Dendritic cell treated with granulocyte-macrophage colony-stimulating factor and Interleukin-4, amounts not matched to agents 40 ng/mL and 50 ng/mL, for 4 days (primary cell): ENCODE measurements around the gene TPRG1.

ENCODE experiments used
- H3K27ac Mint-ChIP-seq: one replicate; pipeline ENCODE4 v1.8.0; 2022; ENCODE audit warnings: mild to moderate bottlenecking, mixed read lengths
- H3K27me3 Mint-ChIP-seq: one replicate; pipeline ENCODE4 v1.8.0; 2022; ENCODE audit warnings: mild to moderate bottlenecking, mixed read lengths
- H3K36me3 Mint-ChIP-seq: one replicate; pipeline ENCODE4 v1.8.0; 2022; ENCODE audit warnings: low read depth, mixed read lengths
- H3K4me1 Mint-ChIP-seq: one replicate; pipeline ENCODE4 v1.8.0; 2022; ENCODE audit warnings: low read depth, mixed read lengths
- H3K4me3 Mint-ChIP-seq: one replicate; pipeline ENCODE4 v1.8.0; 2022; ENCODE audit warnings: mild to moderate bottlenecking, moderate library complexity, mixed read lengths
- H3K9me3 Mint-ChIP-seq: one replicate; pipeline ENCODE4 v1.8.0; 2022; ENCODE audit warnings: mixed read lengths
- intact Hi-C: fragments of 100-400 bp; cut with micrococcal nuclease; formaldehyde crosslinking; loops from one replicate; pipeline ENCODE4 v1.15.0; 2022

TPRG1 gene

GRCh38 chr3:189337673-189338091, 165.9 kb downstream of the TPRG1 start:
- Mint-ChIP-seq H3K4me1 (no peaks in the 10 kb centered on the region), H3K36me3 (no peaks in the 10 kb centered on the region), H3K27me3 (no peaks in the 10 kb centered on the region), H3K4me3 (no peak overlapping the region), H3K27ac (no peak overlapping the region), H3K9me3 (peaks cover 6% of the 10 kb centered on the region)
- intact Hi-C loops = no loop called here

DNA sequence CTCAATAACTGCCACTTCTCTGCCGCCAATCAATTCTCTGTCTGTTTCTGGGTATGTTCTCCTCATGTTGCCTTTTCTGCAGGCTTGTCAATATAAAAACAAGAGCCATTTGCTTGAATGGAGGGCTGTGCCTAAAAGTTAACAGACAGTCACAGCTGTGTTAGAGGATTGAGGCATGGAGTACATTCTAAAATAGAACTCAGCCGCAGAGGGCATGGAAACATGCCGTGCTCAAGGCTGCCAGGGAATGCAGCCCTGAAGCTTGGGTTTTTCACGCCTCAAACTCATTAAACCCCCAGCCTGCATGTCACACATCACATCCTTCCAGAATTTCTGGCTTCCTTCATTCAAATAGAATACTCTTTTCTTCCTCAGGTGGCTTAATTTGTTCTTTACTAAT, 166.6 kb downstream of the TPRG1 start:
- intact Hi-C loops = no loop called here
- H3K4me1 Mint-ChIP-seq = no peaks in the 10 kb centered on the region
- peaks cover 6% of the 10 kb centered on the region for H3K9me3 Mint-ChIP-seq
- no peaks in the 10 kb centered on the region for H3K27me3 Mint-ChIP-seq
- no peak overlapping the region for H3K27ac Mint-ChIP-seq
- H3K4me3 Mint-ChIP-seq = no peak overlapping the region
- H3K36me3 Mint-ChIP-seq = no peaks in the 10 kb centered on the region

- intact Hi-C loops = no loop called here
- Mint-ChIP-seq H3K27me3 (no peaks in the 10 kb centered on the region), H3K4me3 (no peak overlapping the region), H3K4me1 (no peaks in the 10 kb centered on the region), H3K36me3 (no peaks in the 10 kb centered on the region), H3K27ac (no peak overlapping the region), H3K9me3 (peaks cover 6% of the 10 kb centered on the region)
Measured at GRCh38 chr3:189339996-189340395, 168.2 kb downstream of the TPRG1 start.

- Mint-ChIP-seq H3K4me3 (no peak overlapping the region), H3K27ac (no peak overlapping the region), H3K9me3 (peaks cover 6% of the 10 kb centered on the region), H3K4me1 (no peaks in the 10 kb centered on the region), H3K27me3 (no peaks in the 10 kb centered on the region), H3K36me3 (no peaks in the 10 kb centered on the region)
- intact Hi-C loops = no loop called here
Measured at GRCh38 chr3:189340680-189341460, 169.1 kb downstream of the TPRG1 start.

DNA sequence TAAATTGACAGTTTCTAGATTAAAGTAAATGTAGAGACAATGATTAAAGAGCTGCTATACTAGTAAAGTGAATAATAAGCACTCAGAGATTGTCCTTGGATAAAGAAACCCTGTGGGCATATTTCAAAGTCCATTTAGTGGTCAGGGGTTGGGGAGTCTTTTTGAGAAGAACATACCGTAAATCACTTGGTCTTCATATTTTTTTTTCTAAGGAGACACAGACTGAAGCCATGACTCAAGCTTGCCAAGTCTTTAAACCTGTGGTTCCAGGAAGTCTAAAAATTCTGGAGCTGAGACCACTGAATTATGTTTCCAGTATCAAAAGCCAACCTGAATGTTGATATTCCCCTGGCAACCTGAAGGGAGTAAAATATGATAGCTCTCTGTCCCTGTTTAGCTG, 171.0 kb downstream of the TPRG1 start:
- Mint-ChIP-seq H3K27me3 (no peaks in the 10 kb centered on the region), H3K4me3 (no peak overlapping the region), H3K27ac (no peak overlapping the region), H3K9me3 (no peaks in the 10 kb centered on the region), H3K36me3 (no peaks in the 10 kb centered on the region), H3K4me1 (no peaks in the 10 kb centered on the region)
- intact Hi-C loops = no loop called here

GRCh38 chr3:189344996-189345395, 173.2 kb downstream of the TPRG1 start:
- Mint-ChIP-seq H3K9me3 (no peaks in the 10 kb centered on the region), H3K4me3 (no peak overlapping the region), H3K27ac (no peak overlapping the region), H3K4me1 (no peaks in the 10 kb centered on the region), H3K36me3 (no peaks in the 10 kb centered on the region), H3K27me3 (no peaks in the 10 kb centered on the region)
- intact Hi-C loops = no loop called here

DNA sequence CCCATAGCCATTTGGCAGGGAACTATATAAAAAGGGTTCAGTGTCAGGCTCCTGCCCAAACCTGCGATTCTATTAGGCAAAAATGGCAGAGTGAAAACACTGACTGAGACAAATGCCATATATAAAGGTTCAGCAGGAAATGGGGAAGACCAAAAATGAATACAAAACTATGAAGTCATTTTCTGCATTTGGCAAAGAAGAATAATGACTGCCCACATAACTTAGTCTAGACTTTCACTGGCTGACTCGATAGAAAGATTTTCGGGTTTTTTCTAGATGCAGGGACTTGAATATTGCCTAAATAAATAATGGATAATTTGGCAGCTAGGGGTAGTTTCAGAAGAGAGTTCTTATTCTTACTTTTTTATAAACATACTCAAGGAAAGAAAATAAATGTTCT, 178.0 kb downstream of the TPRG1 start:
- intact Hi-C loops = no loop called here
- H3K4me1 Mint-ChIP-seq = no peaks in the 10 kb centered on the region

GRCh38 chr3:189353318-189353965, 181.7 kb downstream of the TPRG1 start:
- no peak overlapping the region for H3K27ac Mint-ChIP-seq
- no peaks in the 10 kb centered on the region for H3K36me3 Mint-ChIP-seq
- H3K27me3 Mint-ChIP-seq = no peaks in the 10 kb centered on the region
- H3K4me1 Mint-ChIP-seq = no peaks in the 10 kb centered on the region
- intact Hi-C loops = no loop called here
- no peak overlapping the region for H3K4me3 Mint-ChIP-seq
- no peaks in the 10 kb centered on the region for H3K9me3 Mint-ChIP-seq

More for the DNA sequence above, 178.0 kb downstream of the TPRG1 start:
- H3K27ac Mint-ChIP-seq = no peak overlapping the region
- no peaks in the 10 kb centered on the region for H3K27me3 Mint-ChIP-seq
- no peaks in the 10 kb centered on the region for H3K9me3 Mint-ChIP-seq
- H3K4me3 Mint-ChIP-seq = no peak overlapping the region
- H3K36me3 Mint-ChIP-seq = no peaks in the 10 kb centered on the region

GRCh38 chr3:189353988-189354889, 182.5 kb downstream of the TPRG1 start:
- intact Hi-C loops = no loop called here
- Mint-ChIP-seq H3K4me3 (no peak overlapping the region), H3K36me3 (no peaks in the 10 kb centered on the region), H3K4me1 (no peaks in the 10 kb centered on the region), H3K27ac (no peak overlapping the region), H3K27me3 (no peaks in the 10 kb centered on the region), H3K9me3 (no peaks in the 10 kb centered on the region)

DNA sequence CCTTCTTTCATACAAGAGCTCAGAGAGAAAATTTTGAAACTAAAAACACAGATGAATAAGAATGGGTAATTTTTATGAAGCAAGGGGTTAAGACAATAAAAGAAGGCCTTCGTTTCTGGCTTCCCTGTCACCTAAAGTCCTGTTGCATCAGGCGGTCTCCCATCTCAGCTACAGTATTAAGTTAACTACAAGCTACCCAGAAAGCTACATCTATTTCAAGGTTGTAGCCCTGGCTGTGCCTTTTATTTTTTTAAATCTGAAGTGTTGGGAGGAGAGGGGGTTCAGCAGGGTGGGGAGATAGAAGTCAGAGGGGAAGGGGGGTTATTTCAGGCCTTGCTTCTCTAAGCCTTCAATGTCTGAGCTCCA, 183.3 kb downstream of the TPRG1 start:
- Mint-ChIP-seq H3K9me3 (no peaks in the 10 kb centered on the region), H3K27me3 (no peaks in the 10 kb centered on the region), H3K27ac (no peak overlapping the region), H3K4me3 (no peak overlapping the region), H3K36me3 (no peaks in the 10 kb centered on the region), H3K4me1 (no peaks in the 10 kb centered on the region)
- intact Hi-C loops = no loop called here

GRCh38 chr3:189355481-189356201, 183.9 kb downstream of the TPRG1 start:
- Mint-ChIP-seq H3K4me1 (no peaks in the 10 kb centered on the region), H3K4me3 (no peak overlapping the region), H3K27ac (no peak overlapping the region), H3K36me3 (no peaks in the 10 kb centered on the region), H3K27me3 (no peaks in the 10 kb centered on the region), H3K9me3 (no peaks in the 10 kb centered on the region)
- intact Hi-C loops = no loop called here

GRCh38 chr3:189360291-189360690, 188.5 kb downstream of the TPRG1 start:
- Mint-ChIP-seq H3K9me3 (no peaks in the 10 kb centered on the region), H3K4me1 (no peaks in the 10 kb centered on the region), H3K27ac (no peak overlapping the region), H3K4me3 (no peak overlapping the region), H3K36me3 (no peaks in the 10 kb centered on the region), H3K27me3 (no peaks in the 10 kb centered on the region)
- intact Hi-C loops = no loop called here

DNA sequence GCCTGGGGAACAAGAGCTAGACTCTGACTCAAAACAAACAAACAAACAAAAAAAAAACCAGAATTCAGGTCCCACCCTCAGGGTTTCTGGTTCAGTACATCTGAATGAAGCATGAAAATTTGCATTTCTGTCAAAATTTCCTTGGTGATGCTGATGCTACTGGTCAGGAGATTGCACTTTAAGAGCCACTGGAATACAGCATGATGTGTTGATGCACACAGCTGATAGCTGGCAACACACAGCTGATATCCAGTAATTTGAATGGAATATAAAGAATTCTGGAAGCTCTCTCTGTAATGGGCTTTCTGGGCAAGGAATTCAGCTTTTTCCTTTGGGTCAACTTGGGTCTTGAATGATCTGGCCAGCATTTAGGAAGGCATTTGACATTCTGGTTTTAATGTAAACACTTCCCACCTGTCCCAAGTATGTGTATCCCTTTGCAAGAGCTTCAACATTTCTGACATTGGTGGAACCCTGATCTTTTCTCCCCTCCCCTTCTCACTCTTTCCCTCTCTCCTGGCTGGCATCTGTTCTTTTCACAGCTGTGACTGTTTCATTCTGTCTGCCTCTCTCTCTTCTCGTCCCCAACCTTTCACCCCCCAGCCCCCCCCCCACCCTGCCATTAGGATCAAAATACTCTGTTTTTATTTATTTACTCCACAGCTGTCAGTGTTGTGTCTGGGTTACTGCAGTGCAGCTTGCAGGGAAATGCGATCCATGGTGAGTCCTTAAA, 189.5 kb downstream of the TPRG1 start:
- H3K27me3 Mint-ChIP-seq = no peaks in the 10 kb centered on the region
- no peak overlapping the region for H3K4me3 Mint-ChIP-seq
- intact Hi-C loops = no loop called here
- H3K27ac Mint-ChIP-seq = no peak overlapping the region
- no peaks in the 10 kb centered on the region for H3K4me1 Mint-ChIP-seq
- no peaks in the 10 kb centered on the region for H3K9me3 Mint-ChIP-seq
- no peaks in the 10 kb centered on the region for H3K36me3 Mint-ChIP-seq
